Fibroblast of peridontal ligament (primary cell): ENCODE results near the gene MAN2A2.
"Not testable (repeated sequence)": the region's sequence is repeated elsewhere in the genome, so short reads cannot be mapped to it uniquely, and the experiment has no call there.

Experiments used
- DNase-seq: peaks from one replicate; pipeline ENCODE4 v3.0.0-alpha.2; 2010; ENCODE audit errors: extremely low read depth

Gene MAN2A2

GRCh38 chr15:90918034-90918788 lies 15.1 kb downstream of the MAN2A2 start:
- DNase-seq: no peak

DNA sequence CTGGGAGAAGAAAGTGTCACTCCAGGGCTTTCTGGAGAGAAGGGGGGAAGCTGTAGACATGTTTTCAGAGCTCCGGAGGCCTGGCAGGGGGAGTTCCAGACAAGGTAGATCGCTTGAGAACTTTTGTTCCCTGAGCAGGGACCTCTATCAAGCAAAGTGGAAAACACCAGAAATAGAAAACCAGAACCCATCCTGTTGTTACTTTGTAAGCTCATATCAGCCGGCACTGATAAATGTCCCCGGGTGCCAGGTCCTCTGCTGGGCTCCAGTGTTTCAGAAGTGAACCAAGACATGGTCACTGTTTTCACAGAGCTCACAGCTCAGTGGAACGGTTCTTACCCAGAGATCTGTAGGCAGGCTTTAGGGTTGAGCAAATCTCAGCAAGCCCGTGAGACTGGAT lies 15.7 kb downstream of the MAN2A2 start:
- no peak for DNase-seq

DNA sequence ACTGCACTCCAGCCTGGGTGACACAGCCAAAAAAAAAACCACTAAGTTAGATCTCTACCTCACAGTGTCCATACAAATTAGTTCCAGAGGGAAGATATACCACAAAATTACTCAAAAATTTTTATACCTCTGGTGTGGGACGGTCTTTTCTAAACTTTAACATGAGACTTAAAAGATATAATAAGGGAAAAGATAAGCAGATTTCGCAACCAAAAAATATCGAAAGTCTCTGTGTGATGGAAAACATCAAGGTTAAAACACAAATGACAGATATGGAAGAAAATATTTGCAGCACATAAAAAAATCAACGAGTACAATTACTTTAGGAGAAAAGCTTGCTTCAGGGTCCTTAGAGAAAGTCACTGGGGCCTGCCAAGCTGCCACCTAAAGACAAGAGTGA lies 18.8 kb downstream of the MAN2A2 start:
- no peak for DNase-seq

DNA sequence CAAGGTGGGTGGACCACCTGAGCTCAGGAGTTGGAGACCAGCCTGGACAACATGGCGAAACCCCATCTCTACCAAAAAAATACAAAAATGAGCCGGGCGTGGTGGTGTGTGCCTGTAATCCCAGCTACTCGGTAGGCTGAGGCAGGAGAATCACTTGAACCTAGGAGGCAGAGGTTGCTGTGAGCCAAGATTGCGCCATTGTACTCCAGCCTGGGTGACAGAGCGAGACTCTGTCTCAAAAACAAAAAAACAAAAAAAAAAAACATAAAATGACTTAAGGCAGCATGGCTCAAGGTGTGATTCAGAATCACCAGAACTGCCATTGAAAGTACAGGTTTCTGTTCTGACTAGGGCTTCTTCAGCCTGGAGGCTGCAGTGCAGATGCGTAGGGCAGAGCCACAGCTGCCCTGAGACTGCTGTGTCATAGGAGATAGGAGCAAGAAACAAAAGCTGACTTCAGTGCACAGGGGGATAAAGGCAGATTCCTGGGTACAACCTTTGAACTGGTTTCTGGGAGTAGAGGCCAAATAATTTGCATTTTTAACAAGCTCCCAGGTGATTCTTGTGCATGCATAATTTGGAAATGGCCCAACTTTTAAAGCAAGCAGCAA lies 19.7 kb downstream of the MAN2A2 start:
- DNase-seq: not testable (repeated sequence)

- DNase-seq: no peak
Measured at GRCh38 chr15:90924375-90924774, 21.3 kb downstream of the MAN2A2 start.

DNA sequence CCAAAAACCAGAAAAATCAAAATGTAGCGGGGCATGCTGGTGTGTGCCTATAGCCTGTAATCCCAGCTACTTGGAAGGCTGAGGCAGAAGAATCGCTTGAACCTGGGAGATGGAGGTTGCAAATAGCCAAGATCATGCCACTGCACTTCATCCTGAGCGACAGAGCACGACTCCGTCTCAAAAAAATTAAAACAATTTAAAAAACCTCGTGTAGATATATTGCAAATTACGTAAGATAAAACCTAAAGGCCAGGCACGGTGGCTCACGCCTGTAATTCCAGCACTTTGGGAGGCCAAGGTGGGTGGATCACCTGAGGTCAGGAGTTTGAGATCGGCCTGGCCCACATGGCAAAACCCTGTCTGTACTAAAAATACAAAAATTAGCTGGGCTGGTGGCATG lies 23.7 kb downstream of the MAN2A2 start:
- DNase-seq: not testable (repeated sequence)

GRCh38 chr15:90928106-90928505 lies 25.0 kb downstream of the MAN2A2 start:
- DNase-seq: not testable (repeated sequence)

DNA sequence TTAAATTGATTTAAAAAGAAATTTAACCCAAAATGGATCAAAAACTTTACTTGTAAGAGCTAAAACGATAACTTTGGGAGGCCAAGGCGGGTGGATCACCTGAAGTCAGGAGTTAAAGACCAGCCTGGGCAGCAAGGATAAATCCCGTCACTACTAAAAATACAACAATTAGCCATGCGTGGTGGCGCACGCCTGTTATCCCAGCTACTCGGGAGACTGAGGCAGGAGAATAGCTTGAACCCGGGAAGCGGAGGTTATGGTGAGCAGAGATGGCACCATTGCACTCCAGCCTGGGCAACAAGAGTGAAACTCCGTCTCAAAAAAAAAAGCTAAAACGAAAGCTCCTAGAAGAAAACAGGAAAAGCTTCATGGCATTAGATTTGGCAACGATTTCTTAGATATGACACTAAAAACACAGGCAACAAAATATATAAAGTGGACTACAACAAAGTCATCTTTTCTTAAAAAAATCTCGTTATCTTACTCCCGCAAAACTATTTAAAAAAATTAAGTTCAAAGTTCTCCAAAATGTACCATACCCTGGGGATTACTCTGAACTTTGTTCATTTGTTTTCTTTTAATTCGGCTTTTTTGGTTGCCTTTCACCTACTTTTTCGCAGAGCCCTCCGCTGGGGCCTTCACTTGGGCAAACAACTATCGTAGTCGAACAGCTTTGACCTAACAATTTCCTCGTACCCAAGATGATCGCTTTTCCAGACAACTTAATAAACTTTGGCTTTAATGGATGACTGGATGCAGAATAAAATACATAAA lies 26.3 kb downstream of the MAN2A2 start:
- DNase-seq: no peak

DNA sequence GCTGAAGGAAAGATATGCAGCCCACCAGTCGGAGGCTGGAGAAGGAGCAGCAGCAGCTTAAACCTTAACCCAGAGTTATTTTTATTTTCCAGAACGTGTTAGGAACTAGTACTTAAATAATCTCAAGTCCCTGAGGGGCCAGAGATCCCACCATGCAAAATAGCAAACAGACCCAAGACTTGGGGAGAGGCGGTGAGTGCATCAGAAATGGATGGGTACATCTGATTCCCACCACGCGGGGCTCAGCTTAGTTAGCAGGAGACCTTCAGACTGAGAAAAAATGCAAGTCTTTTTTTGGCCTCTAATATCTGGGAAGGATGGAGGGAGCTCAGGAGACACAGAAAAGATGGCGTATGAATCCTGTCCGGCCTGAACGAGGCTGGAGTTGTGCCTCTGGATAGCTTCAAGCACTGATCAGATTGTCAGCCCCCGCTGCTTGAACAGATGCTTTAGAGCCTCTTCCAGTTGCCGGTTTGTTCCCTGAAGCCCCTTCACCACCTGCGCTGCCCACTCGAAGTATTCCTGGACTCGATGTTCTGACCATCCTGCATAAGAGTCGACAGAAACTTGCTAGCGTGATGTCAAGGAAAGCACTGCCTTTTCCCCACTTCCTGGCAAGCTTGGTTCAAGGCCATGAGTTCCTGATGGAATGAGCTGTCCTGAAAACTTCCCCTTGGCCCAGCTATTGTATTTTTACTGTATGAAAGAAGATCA lies 27.9 kb downstream of the MAN2A2 start:
- no peak for DNase-seq

GRCh38 chr15:90931575-90931827 lies 28.4 kb downstream of the MAN2A2 start:
- no peak for DNase-seq

GRCh38 chr15:90931828-90932659 lies 28.9 kb downstream of the MAN2A2 start, which contains the start of gene HDDC3:
Gene HDDC3 (minus strand): TSS chr15:90932549. CDS start chr15:90932540, 9 bp downstream.
- DNase-seq: peak; percentile 79

DNA sequence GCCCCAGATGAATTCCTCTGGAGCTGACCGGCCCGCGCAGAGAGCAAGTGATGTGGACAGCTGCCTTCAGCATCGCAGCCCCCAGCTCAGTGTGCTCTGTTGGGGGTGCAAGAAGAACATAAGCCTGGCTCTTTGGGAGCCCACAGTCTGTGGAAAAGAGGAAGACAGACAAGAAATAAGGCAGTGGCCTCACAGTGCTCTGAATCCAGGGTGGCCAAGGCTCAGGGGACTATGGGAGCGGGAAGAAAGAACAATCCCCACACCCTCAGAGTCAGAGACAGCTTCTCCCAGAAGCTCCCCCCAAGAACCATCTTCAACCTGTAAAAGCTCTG lies 29.5 kb downstream of the MAN2A2 start:
- no peak for DNase-seq

DNA sequence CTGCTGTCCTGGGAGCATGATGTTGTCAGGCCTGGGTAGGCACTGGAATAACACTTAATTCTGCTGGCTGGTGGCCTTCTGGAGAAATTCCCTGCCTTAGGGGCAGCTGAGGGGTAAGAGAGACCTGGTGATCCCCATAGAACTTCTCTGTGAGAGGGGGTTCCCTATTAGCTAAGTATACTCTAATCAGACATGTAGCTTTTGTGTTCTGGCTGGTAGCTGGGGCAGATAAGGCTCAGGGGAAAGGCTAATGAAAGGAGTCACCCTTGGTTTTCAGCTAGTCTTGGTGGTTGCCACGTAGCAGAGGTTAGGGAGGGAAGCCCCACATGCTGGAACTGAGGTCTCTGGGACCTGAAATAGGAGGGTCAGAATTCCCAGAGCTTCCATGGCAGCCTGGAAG lies 30.2 kb downstream of the MAN2A2 start:
- no peak for DNase-seq

DNA sequence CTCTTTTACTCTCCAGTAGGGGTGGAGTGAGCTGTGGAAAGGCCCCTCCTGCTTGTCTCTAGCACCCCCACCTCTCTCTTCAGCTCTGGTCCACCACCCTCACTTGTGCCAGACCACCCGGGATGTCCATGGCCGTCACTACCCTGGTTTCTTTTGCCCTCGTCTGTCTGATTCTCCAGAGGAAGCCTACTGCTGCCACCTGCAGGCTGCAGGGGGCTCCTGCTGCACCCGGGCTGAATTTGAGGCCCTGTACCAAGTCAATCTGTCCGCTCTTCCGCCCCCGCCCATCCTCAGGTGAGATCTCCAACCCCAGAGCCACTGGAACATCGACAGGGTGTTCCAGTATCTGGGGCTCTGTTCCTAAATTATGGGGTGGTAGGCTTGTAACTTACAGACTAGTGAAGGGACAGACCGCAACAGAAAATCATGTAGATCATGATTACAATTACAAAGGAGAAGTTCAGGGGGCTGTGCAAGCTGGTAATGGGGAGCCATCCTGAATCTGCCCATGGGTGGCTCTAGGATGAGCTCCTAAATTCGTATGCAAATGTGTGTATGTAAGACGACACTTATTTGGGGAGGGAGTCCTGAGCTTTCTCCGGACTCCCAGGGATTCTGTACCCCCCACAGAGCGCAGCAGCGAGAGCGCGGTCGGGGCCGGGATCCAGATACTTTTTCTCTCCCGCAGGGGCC lies 31.3 kb downstream of the MAN2A2 start:
- DNase-seq: peak; percentile 74

DNA sequence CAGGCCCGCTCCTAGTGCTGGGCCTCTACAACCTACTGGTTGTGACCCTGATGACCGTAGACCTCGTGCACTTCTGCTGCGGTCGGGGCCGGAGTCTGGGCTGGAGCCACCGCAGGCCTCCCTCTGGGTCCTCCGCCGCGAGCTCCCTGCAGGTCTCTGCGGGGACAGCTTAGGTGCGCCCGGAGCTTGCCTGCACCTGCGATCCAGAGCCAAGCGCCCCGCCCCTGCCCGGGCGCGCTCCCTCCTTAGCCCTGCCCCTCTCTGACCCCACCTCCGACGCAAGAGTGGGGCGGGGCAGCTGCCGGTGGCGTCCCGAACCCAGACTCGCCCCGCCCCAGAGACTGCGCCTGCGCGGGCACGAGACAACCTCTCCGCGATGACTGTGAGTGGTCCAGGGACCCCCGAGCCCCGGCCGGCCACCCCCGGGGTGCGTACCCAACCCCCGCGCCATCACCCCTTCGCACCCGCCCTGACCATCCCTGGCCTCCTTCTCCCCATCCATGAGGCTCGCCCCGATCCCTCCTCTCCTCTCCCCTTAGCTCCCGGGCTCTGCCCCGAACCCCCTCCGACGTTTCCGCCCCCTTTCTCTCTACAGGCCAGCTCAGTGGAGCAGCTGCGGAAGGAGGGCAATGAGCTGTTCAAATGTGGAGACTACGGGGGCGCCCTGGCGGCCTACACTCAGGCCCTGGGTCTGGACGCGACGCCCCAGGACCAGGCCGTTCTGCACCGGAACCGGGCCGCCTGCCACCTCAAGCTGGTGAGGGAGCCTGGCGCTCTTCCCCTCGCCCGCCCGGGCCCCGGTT lies 32.0 kb downstream of the MAN2A2 start, which contains the start of gene UNC45A:
UNC45A (plus strand) TSS at position 337 of the 803 bp plus-strand sequence; CDS start at position 377, 40 bp downstream.
- DNase-seq: peak; percentile 72

DNA sequence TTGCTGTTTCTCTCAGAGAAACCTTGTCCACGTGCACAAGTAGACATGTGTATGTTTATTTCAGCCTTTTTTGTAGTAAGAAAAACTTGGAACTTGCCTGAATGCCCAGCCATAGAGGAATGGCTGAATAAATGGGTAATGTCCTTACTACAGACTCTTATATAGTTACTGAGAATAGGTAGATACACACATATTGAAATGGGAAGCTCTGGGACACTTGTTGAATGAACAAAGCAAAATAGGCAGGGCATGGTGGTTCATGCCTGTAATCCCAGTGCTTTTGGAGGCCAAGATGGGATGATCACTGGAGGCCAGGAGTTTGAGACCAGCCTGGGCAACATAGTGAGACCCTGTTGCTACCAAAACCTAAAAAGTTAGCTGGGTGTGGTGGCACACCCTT lies 33.7 kb downstream of the MAN2A2 start:
- no peak for DNase-seq

DNA sequence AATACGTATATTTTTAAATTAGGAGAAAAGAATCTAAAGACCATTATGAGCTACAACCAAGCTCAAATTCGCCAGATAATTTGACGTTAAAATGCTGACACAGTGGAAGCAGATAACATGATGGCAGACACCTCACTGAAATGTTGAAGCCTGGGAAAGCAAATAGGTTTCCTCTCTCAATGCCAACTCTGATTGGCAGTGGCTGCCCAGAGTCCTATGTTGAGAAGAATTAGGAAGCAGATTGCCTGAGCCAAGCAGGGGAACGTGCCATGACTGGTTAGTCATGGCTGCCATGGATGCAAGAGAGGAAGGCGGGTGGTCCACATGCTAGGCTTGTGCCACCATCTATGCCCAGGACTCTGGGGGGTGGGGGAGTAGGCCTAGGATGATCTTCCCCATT lies 35.2 kb downstream of the MAN2A2 start:
- DNase-seq: no peak

DNA sequence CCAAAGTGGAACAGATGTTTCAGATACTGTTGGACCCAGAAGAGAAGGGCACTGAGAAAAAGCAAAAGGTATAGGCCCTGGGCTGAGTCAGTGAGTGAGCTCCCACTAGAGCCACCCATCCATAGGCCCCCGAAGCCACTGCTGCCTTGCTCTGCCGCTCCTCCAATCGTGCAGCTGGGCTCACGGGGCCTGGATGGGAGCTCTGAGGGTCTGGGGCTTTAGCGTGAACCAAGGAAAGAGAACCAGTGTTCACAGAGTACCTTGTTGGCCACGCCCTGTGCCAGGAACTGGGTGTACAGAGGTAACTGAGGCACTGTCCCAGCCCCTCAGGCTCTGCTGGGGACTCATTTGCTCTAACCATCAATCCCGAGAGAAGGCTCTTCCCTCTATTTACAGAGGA lies 36.7 kb downstream of the MAN2A2 start:
- DNase-seq: no peak

- no peak for DNase-seq
Measured at GRCh38 chr15:90941038-90941437, 37.9 kb downstream of the MAN2A2 start.
